WERI-Rb-1 (cell line): ENCODE measurements around the gene RASGEF1B.

Experiments
- DNase-seq: peaks from one replicate; pipeline ENCODE4 v3.0.0-alpha.2; 2020
- H3K27ac ChIP-seq: fragments of 250-450 bp; sonication (Bioruptor Pico); 2 replicates; pipeline ENCODE4 v1.5.1; 2020; ENCODE audit warnings: mild to moderate bottlenecking, moderate library complexity
- H3K27me3 ChIP-seq: fragments of 250-450 bp; sonication (Bioruptor Pico); 2 replicates; pipeline ENCODE4 v1.5.1; 2021; ENCODE audit warnings: mild to moderate bottlenecking, low read depth, moderate library complexity; ENCODE audit not compliant: insufficient read depth, severe bottlenecking
- H3K36me3 ChIP-seq: fragments of 250-450 bp; sonication (Bioruptor Pico); 2 replicates; pipeline ENCODE4 v1.5.1; 2020; ENCODE audit warnings: mild to moderate bottlenecking, moderate library complexity
- H3K4me3 ChIP-seq: 2 replicates; pipeline ENCODE4 v1.5.1; 2011; ENCODE audit warnings: low read depth, mild to moderate bottlenecking, control low read depth, low read length
- H3K9me3 ChIP-seq: fragments of 250-450 bp; sonication (Bioruptor Pico); 2 replicates; pipeline ENCODE4 v1.5.1; 2021; ENCODE audit warnings: mild to moderate bottlenecking, moderate library complexity; ENCODE audit not compliant: severe bottlenecking
- CTCF ChIP-seq: IDR thresholded peaks from 2 replicates; pipeline ENCODE4 v1.5.1; 2011; ENCODE audit warnings: low read depth, mild to moderate bottlenecking, control low read depth, inconsistent platforms, low read length

RASGEF1B gene

GRCh38 chr4:81508411-81509185 lies 36.9 kb upstream of the RASGEF1B start:
- Histone ChIP-seq H3K27me3 (no peaks in the 10 kb centered on the region), H3K27ac (no peak overlapping the region), H3K36me3 (no peaks in the 10 kb centered on the region), H3K4me3 (no peak overlapping the region), H3K9me3 (no peaks in the 10 kb centered on the region)
- TF ChIP-seq CTCF = no peak
- no peak for DNase-seq

GRCh38 chr4:81507530-81507929 lies 35.8 kb upstream of the RASGEF1B start:
- H3K9me3 ChIP-seq = no peaks in the 10 kb centered on the region
- no peak for TF ChIP-seq CTCF
- no peak overlapping the region for H3K4me3 ChIP-seq
- no peak for DNase-seq
- no peak overlapping the region for H3K27ac ChIP-seq
- H3K27me3 ChIP-seq = no peaks in the 10 kb centered on the region
- H3K36me3 ChIP-seq = no peaks in the 10 kb centered on the region

GRCh38 chr4:81506731-81507130 lies 35.0 kb upstream of the RASGEF1B start:
- TF ChIP-seq CTCF = no peak
- DNase-seq = no peak
- Histone ChIP-seq H3K4me3 (no peak overlapping the region), H3K9me3 (no peaks in the 10 kb centered on the region), H3K36me3 (no peaks in the 10 kb centered on the region), H3K27ac (no peak overlapping the region), H3K27me3 (no peaks in the 10 kb centered on the region)

- H3K9me3 ChIP-seq = no peaks in the 10 kb centered on the region
- H3K4me3 ChIP-seq = no peak overlapping the region
- no peak for DNase-seq
- no peak for TF ChIP-seq CTCF
- H3K27ac ChIP-seq = peak overlapping the region; percentile 75
- no peaks in the 10 kb centered on the region for H3K27me3 ChIP-seq
- no peaks in the 10 kb centered on the region for H3K36me3 ChIP-seq
Measured at GRCh38 chr4:81505726-81506125, 34.0 kb upstream of the RASGEF1B start.

- TF ChIP-seq CTCF = no peak
- DNase-seq = no peak
- H3K36me3 ChIP-seq = no peaks in the 10 kb centered on the region
- H3K9me3 ChIP-seq = no peaks in the 10 kb centered on the region
- peak overlapping the region; percentile 75 for H3K27ac ChIP-seq
- H3K27me3 ChIP-seq = no peaks in the 10 kb centered on the region
- H3K4me3 ChIP-seq = no peak overlapping the region
Measured at GRCh38 chr4:81505004-81505598, 33.4 kb upstream of the RASGEF1B start.
